Occipital lobe (tissue), 3 donors: ENCODE results near the gene TPST2. TPM values are rescaled to one million over a fixed set of nuclear protein-coding genes. Genes with fewer than 3 reads are reported as not detected.

Source experiments
- DNase-seq: peaks from one replicate; lab custom pipeline; 2025; lab: John Stamatoyannopoulos, UW
- small RNA-seq: library from RNA; depleted of rRNA; stranded (forward); fragments of <200 nt; gene quantifications from one replicate; pipeline ENCODE3, GENCODE V24; 2014
- total RNA-seq: library from RNA; depleted of rRNA; stranded (reverse); fragments of >200 nt; gene quantifications from one replicate; pipeline ENCODE4 v1.2.3, GENCODE V29; 2014

The TPST2 gene
- total RNA-seq, 1 donor from 2014 or later: 11.4 TPM

GRCh38 chr22:26476705-26477340 lies 113.1 kb downstream of the TPST2 start:
- DNase-seq: no peak

- no peak for DNase-seq
Observed at GRCh38 chr22:26474682-26475081, 115.2 kb downstream of the TPST2 start.

Small RNA genes lying within 50 kb of the gene (small RNA-seq; reads per million reads assigned to genes)
- gene MIR548J: 0.09 reads per million

Other genes starting within 250 kb of the TPST2 start
- gene ASPHD2, start 160.9 kb downstream of the TPST2 start, total RNA-seq: 18.4 TPM
- 35.1 TPM for gene HPS4, start 106.3 kb downstream of the TPST2 start, total RNA-seq
- 19.5 TPM for gene SRRD, start 106.3 kb downstream of the TPST2 start, total RNA-seq
- 43.8 TPM for gene TFIP11, start 77.7 kb downstream of the TPST2 start, total RNA-seq
- gene CRYBB1, start 27.9 kb upstream of the TPST2 start, total RNA-seq: 0.62 TPM
- not detected for gene CRYBA4, start 31.8 kb upstream of the TPST2 start, total RNA-seq
- gene MIAT, start 67.5 kb upstream of the TPST2 start, total RNA-seq: 221 TPM